Measurements from ENCODE around the gene CLCN7. TPM values are rescaled to one million over a fixed set of nuclear protein-coding genes. Genes with fewer than 3 reads are reported as not detected.

The CLCN7 gene
- total and polyA plus RNA-seq, 2 of the 4 experiments (the other 2 are of a cell fraction): 10.8 to 45.2 TPM

GRCh38 chr16:1493746-1494094 is 18.9 kb upstream of the CLCN7 start:
- H3K27me3 ChIP-seq (ENCODE audit: control insufficient read depth, insufficient read depth, low read length): no peaks in the 10 kb centered on the region
- H3K23ac ChIP-seq (ENCODE audit: low read depth, low read length): 0 out of 2 replicates have a peak overlapping the region, but pooled peaks have one; percentile 31
- no peak overlapping the region for H2BK15ac ChIP-seq (ENCODE audit: low read depth, low read length)
- peak overlapping the region; percentile 20; the same call in 1 of the 2 replicates for H2AK5ac ChIP-seq (ENCODE audit: low read depth, low read length)
- H3K4me3 ChIP-seq (ENCODE audit: insufficient read depth, low read depth, low read length): peak overlapping the region; percentile 65
- H3K14ac ChIP-seq (replicated peaks; ENCODE audit: low read depth, low read length): peak overlapping the region; percentile 68
- peak overlapping the region; percentile 99 for H2AFZ ChIP-seq (replicated peaks; ENCODE audit: low read length, poor library complexity)
- TF ChIP-seq RCOR1 (IDR thresholded peaks at IDR 0.05; ENCODE audit: insufficient replicate concordance, low read length) (no peak), ELK1 (IDR thresholded peaks at IDR 0.05; ENCODE audit: borderline replicate concordance, low read depth, low read length) (no peak), USF2 (IDR thresholded peaks at IDR 0.05; ENCODE audit: low read depth, low read length) (no peak), SMC3 (IDR thresholded peaks at IDR 0.05; ENCODE audit: low read depth, low read length) (no peak), MXI1 (IDR thresholded peaks at IDR 0.05; ENCODE audit: borderline replicate concordance, low read depth, low read length) (0 out of 2 replicates have a peak, but pooled peaks have one; percentile 15), RAD21 (IDR thresholded peaks at IDR 0.05; ENCODE audit: low read length) (no peak), MAZ (IDR thresholded peaks at IDR 0.05; ENCODE audit: borderline replicate concordance, low read depth, low read length) (no peak), CHD1 (IDR thresholded peaks at IDR 0.05; ENCODE audit: low read depth, low read length) (no peak)
- peak overlapping the region; percentile 83 for H3K9ac ChIP-seq (ENCODE audit: low read depth, low read length)
- H2BK5ac ChIP-seq (ENCODE audit: low read depth, low read length, poor library complexity, severe bottlenecking): peak overlapping the region; percentile 93
- no peak overlapping the region for H2BK20ac ChIP-seq (ENCODE audit: low read depth, low read length)
- H3K79me1 ChIP-seq (ENCODE audit: low read depth in 1 of 2, low read length in 2 of 2): peaks cover 6 to 35% of the 10 kb centered on the region in 2 experiments
- H3K9me1 ChIP-seq (ENCODE audit: insufficient read depth, low read length): peaks cover 7% of the 10 kb centered on the region
- CTCF ChIA-PET: interaction anchor here (0.5 to 0.6 kb wide), 2 partner anchors 101 to 245 kb away, joined by 4 read pairs; no protein-coding TSS in a partner anchor
- peaks cover 12% of the 10 kb centered on the region for H3K4me1 ChIP-seq (ENCODE audit: control insufficient read depth, insufficient read depth, low read length)
- POLR2A ChIA-PET (ENCODE audit: unreplicated experiment): interaction anchor here (1.2 kb wide), 1 partner anchor 73 kb away, joined by 4 read pairs; the partner anchor contains the start of gene UQCC4
- no peaks in the 10 kb centered on the region for H3K9me3 ChIP-seq (ENCODE audit: control insufficient read depth, insufficient read depth, low read length)
- BruUV-seq (replicated peaks): no TSS peak
- H3K27ac ChIP-seq (ENCODE audit: insufficient read depth, low read length): peak overlapping the region; percentile 96
- H2AK9ac ChIP-seq (replicated peaks; ENCODE audit: low read depth, low read length, poor library complexity): peak overlapping the region; percentile 97
- peak overlapping the region; percentile 87; the same call in 1 of the 2 replicates for H2BK120ac ChIP-seq (ENCODE audit: low read depth, low read length)
- 0% methylated on average over 5 of the region's 30 CpGs; no CpG with 5 or more reads in 1 of the 2 experiments for WGBS, 2 experiments (ENCODE audit: extremely low coverage in 2 of 2, insufficient read length in 1 of 2)
- peaks cover 13% of the 10 kb centered on the region; the same call in 1 of the 2 replicates for H4K20me1 ChIP-seq (ENCODE audit: insufficient read depth, low read length)
- ATAC-seq (ENCODE audit: low read depth) (peak; percentile 33), DNase-seq (no peak)
- no peak overlapping the region for H3K18ac ChIP-seq (ENCODE audit: low read depth, low read length)
- no peak overlapping the region for H4K5ac ChIP-seq (ENCODE audit: low read depth, low read length)
- dilution Hi-C loops (cut with HindIII; ENCODE audit: low sequenced_read_pairs, unreplicated experiment): no loop called here
- H3K4ac ChIP-seq (ENCODE audit: low read depth, low read length): peak overlapping the region; percentile 79; the same call in 1 of the 2 replicates
- no peak overlapping the region for H4K91ac ChIP-seq (ENCODE audit: insufficient read depth, low read depth, low read length)
- H4K8ac ChIP-seq (ENCODE audit: low read depth in 2 of 2, low read length in 2 of 2): peak overlapping the region; percentile 23 to 51; a peak in 2 of 4 replicates
- 0 out of 2 replicates have a peak overlapping the region, but pooled peaks have one; percentile 68 for H3K56ac ChIP-seq (ENCODE audit: extremely low read depth, insufficient read depth, low read length)
- in situ Hi-C loops (cut with MboI; ENCODE audit: low sequenced_read_pairs): no loop called here
- peak overlapping the region; percentile 99 for H3K4me2 ChIP-seq (ENCODE audit: low read depth, low read length)
- intact Hi-C loops (cut with micrococcal nuclease): loop anchor here (5.0 kb wide), 2 partner anchors 119 to 214 kb away; partner anchors contain the start of genes CRAMP1, IFT140 and MAPK8IP3
- peaks cover 20% of the 10 kb centered on the region for H3K36me3 ChIP-seq (ENCODE audit: control insufficient read depth, insufficient read depth, low read length)

All from IMR-90 (cell line).